ENCODE results near the gene TENM4.

The TENM4 gene

GRCh38 chr11:78717041-78717440 lies 723.8 kb downstream of the TENM4 start:
- DNase-seq (ENCODE audit: insufficient read length, low spot score) (no peak), FAIRE-seq (no peak)
- TF ChIP-seq POLR2A (IDR thresholded peaks at IDR 0.05; ENCODE audit: low read depth, low read length): no peak

GRCh38 chr11:78715639-78716311 lies 725.1 kb downstream of the TENM4 start:
- no peak for TF ChIP-seq POLR2A (IDR thresholded peaks at IDR 0.05; ENCODE audit: low read depth, low read length)
- DNase-seq (ENCODE audit: insufficient read length, low spot score) (peak; percentile 91), FAIRE-seq (peak; percentile 98)

DNA sequence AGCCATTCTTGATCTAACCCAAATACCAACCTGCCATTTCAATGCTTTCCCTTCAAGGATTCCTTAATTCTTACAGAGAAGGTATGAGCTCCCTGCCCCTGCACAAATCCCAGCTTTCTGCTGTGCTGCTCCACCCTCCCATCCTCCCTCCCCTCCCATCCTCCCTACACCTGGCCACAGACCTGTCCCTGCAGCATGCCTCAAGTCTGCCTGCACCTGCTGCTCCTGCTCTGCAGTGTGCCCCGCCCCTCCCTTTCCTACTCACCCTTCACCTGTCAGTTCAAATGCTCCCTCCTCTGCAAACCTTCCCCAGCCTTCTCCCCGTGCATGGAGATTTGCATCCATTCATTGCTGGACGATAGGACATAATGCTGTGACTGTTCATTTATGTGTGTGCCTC lies 726.3 kb downstream of the TENM4 start:
- no peak for TF ChIP-seq POLR2A (IDR thresholded peaks at IDR 0.05; ENCODE audit: low read depth, low read length)
- no peak for DNase-seq (ENCODE audit: insufficient read length, low spot score)
- FAIRE-seq: no peak

GRCh38 chr11:78711735-78712134 lies 729.1 kb downstream of the TENM4 start:
- no peak for TF ChIP-seq POLR2A (IDR thresholded peaks at IDR 0.05; ENCODE audit: low read depth, low read length)
- DNase-seq (ENCODE audit: insufficient read length, low spot score) (no peak), FAIRE-seq (no peak)

DNA sequence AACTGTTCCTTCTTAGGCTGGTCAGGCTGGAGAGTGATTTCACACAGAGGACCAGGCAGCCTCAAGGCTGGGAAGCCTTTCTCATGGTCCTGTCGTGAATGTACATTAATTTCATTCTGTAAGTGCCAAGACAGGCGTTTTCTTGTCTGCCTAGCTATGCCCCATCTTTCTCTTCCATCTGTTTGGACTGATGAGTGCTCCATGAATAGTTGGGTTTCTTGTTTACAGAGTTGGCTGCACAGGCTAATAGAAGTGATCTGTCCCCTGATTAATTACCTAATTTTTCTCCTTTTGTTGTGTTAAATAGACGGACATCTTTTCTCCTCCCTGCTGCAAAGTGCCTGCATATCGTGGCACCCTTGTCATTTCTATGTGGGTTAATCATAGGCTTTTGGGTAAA lies 730.4 kb downstream of the TENM4 start:
- DNase-seq (ENCODE audit: insufficient read length, low spot score): no peak
- no peak for FAIRE-seq
- TF ChIP-seq POLR2A (IDR thresholded peaks at IDR 0.05; ENCODE audit: low read depth, low read length): no peak

- DNase-seq (ENCODE audit: insufficient read length, low spot score) (peak; percentile 54), FAIRE-seq (peak; percentile 79)
- no peak for TF ChIP-seq POLR2A (IDR thresholded peaks at IDR 0.05; ENCODE audit: low read depth, low read length)
Measured at GRCh38 chr11:78708388-78708787, 732.4 kb downstream of the TENM4 start.

GRCh38 chr11:78706551-78706950 lies 734.3 kb downstream of the TENM4 start:
- FAIRE-seq (no peak), DNase-seq (ENCODE audit: insufficient read length, low spot score) (no peak)
- TF ChIP-seq POLR2A (IDR thresholded peaks at IDR 0.05; ENCODE audit: low read depth, low read length): no peak

GRCh38 chr11:78704811-78705210 lies 736.0 kb downstream of the TENM4 start:
- TF ChIP-seq POLR2A (IDR thresholded peaks at IDR 0.05; ENCODE audit: low read depth, low read length): no peak
- DNase-seq (ENCODE audit: insufficient read length, low spot score) (no peak), FAIRE-seq (no peak)

GRCh38 chr11:78699609-78700135 lies 741.2 kb downstream of the TENM4 start:
- FAIRE-seq (no peak), DNase-seq (ENCODE audit: insufficient read length, low spot score) (no peak)

GRCh38 chr11:78698612-78699011 lies 742.2 kb downstream of the TENM4 start:
- FAIRE-seq (peak; percentile 87), DNase-seq (ENCODE audit: insufficient read length, low spot score) (peak; percentile 61)
- TF ChIP-seq POLR2A (IDR thresholded peaks at IDR 0.05; ENCODE audit: low read depth, low read length): no peak

More at GRCh38 chr11:78699609-78700135, 741.2 kb downstream of the TENM4 start:
- no peak for TF ChIP-seq POLR2A (IDR thresholded peaks at IDR 0.05; ENCODE audit: low read depth, low read length)

DNA sequence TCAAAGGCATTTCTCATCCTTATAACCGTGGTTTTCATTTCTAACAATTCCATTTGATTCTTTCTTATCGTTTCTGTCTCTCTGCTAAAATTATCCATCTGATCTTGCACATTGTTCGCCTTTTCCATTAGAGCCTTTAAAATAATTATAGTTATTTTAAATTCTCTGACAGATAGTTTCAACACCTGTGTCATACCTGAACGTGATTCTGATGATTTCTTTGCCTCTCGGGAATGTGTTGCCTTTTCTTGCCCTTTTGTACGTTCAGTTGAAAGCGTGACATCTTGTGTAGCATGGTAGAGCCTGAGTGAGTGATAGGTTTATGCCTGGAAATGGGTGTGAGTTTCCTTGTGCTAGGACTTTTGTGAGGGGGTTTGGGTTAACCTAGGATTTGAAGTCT lies 744.7 kb downstream of the TENM4 start:
- DNase-seq (ENCODE audit: insufficient read length, low spot score): no peak
- no peak for FAIRE-seq
- no peak for TF ChIP-seq POLR2A (IDR thresholded peaks at IDR 0.05; ENCODE audit: low read depth, low read length)

DNA sequence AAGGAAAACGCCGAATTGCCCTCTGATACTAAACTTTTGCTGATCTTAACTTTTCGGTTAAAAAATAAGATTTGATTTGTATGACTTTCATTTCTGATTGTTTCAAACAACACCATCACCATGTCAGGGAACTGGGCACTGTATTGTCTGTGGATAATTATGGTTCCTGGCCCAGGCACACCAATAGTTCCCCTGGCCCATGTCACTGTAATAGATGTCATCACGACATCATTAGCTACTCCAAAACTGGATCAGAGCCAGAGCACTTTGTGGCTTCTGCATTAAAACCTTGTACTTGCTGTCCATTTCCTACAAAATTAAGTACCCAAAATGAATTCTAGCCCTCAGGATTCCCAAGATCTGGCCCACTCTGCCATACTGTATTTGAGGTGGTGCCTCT lies 746.7 kb downstream of the TENM4 start:
- no peak for DNase-seq (ENCODE audit: insufficient read length, low spot score)
- no peak for TF ChIP-seq POLR2A (IDR thresholded peaks at IDR 0.05; ENCODE audit: low read depth, low read length)
- FAIRE-seq: no peak

GRCh38 chr11:78691215-78691614 lies 749.6 kb downstream of the TENM4 start:
- no peak for TF ChIP-seq POLR2A (IDR thresholded peaks at IDR 0.05; ENCODE audit: low read depth, low read length)
- FAIRE-seq (no peak), DNase-seq (ENCODE audit: insufficient read length, low spot score) (no peak)

- FAIRE-seq (peak; percentile 6), DNase-seq (ENCODE audit: insufficient read length, low spot score) (peak; percentile 45)
- no peak for TF ChIP-seq POLR2A (IDR thresholded peaks at IDR 0.05; ENCODE audit: low read depth, low read length)
Measured at GRCh38 chr11:78690352-78690987, 750.4 kb downstream of the TENM4 start.

GRCh38 chr11:78689585-78690153 lies 751.2 kb downstream of the TENM4 start:
- FAIRE-seq: no peak
- TF ChIP-seq POLR2A (IDR thresholded peaks at IDR 0.05; ENCODE audit: low read depth, low read length): no peak

More at GRCh38 chr11:78689585-78690153, 751.2 kb downstream of the TENM4 start:
- DNase-seq (ENCODE audit: insufficient read length, low spot score): no peak

Data from H54 (cell line).